GM23338 (cell line): ENCODE measurements around the gene GNAI1. TPM values are rescaled to one million over a fixed set of nuclear protein-coding genes. Genes with fewer than 3 reads are reported as not detected.

Experiments used
- CREB1 ChIP-seq: fragments of 250-450 bp; sonication (Bioruptor Pico); IDR thresholded peaks from 2 replicates; pipeline ENCODE4 v1.5.0; 2020; ENCODE audit warnings: low read depth, mild to moderate bottlenecking, moderate library complexity
- EZH2phosphoT487 ChIP-seq: fragments of 200-600 bp; sonication (generic); IDR thresholded peaks from one replicate; pipeline ENCODE4 v1.8.1; 2018; ENCODE audit warnings: antibody characterized with exemption; ENCODE audit not compliant: unreplicated experiment
- JUNB ChIP-seq: IDR thresholded peaks from one replicate; pipeline ENCODE4 v1.6.1; 2016; ENCODE audit warnings: antibody characterized with exemption; ENCODE audit not compliant: unreplicated experiment
- NANOG ChIP-seq: IDR thresholded peaks from 2 replicates; pipeline ENCODE4 v1.6.1; 2016; ENCODE audit warnings: antibody characterized with exemption, borderline replicate concordance
- POLR2AphosphoS5 ChIP-seq: IDR thresholded peaks from 2 replicates; pipeline ENCODE4 v1.6.1; 2016; ENCODE audit warnings: antibody characterized with exemption, low read depth
- REST ChIP-seq: IDR thresholded peaks from one replicate; pipeline ENCODE4 v1.6.1; 2018; ENCODE audit warnings: antibody characterized with exemption; ENCODE audit not compliant: unreplicated experiment
- ZNF114 ChIP-seq: fragments of 250-450 bp; sonication (Bioruptor Pico); IDR thresholded peaks from 2 replicates; pipeline ENCODE4 v1.5.0; 2020; ENCODE audit warnings: mild to moderate bottlenecking, moderate library complexity
- polyA plus RNA-seq: library from polyadenylated mRNA; unstranded; fragments of >200 nt; fragmentation: Nextera tagmentation; extraction: Ambion mirVana; gene quantifications from 2 replicates; pipeline ENCODE4 v1.2.1, GENCODE V29; 2016
- total RNA-seq: library from RNA; depleted of rRNA; stranded (reverse); fragments of >200 nt; shearing (Covaris generic); gene quantifications from 2 replicates; pipeline ENCODE4 v1.2.3, GENCODE V29; 2014
- TF ChIP-seq, protein P1 (sequence below): fragments of 250-450 bp; sonication (Bioruptor Pico); IDR thresholded peaks from 2 replicates; pipeline ENCODE4 v1.5.0; 2020; ENCODE audit warnings: mild to moderate bottlenecking, moderate library complexity

The GNAI1 gene
- total and polyA plus RNA-seq, 2 experiments from 2014 or later, result 31.3 to 36.9 TPM

GRCh38 chr7:80253237-80253636 is 118.6 kb downstream of the GNAI1 start (continued):
- TF ChIP-seq, protein P1, sequence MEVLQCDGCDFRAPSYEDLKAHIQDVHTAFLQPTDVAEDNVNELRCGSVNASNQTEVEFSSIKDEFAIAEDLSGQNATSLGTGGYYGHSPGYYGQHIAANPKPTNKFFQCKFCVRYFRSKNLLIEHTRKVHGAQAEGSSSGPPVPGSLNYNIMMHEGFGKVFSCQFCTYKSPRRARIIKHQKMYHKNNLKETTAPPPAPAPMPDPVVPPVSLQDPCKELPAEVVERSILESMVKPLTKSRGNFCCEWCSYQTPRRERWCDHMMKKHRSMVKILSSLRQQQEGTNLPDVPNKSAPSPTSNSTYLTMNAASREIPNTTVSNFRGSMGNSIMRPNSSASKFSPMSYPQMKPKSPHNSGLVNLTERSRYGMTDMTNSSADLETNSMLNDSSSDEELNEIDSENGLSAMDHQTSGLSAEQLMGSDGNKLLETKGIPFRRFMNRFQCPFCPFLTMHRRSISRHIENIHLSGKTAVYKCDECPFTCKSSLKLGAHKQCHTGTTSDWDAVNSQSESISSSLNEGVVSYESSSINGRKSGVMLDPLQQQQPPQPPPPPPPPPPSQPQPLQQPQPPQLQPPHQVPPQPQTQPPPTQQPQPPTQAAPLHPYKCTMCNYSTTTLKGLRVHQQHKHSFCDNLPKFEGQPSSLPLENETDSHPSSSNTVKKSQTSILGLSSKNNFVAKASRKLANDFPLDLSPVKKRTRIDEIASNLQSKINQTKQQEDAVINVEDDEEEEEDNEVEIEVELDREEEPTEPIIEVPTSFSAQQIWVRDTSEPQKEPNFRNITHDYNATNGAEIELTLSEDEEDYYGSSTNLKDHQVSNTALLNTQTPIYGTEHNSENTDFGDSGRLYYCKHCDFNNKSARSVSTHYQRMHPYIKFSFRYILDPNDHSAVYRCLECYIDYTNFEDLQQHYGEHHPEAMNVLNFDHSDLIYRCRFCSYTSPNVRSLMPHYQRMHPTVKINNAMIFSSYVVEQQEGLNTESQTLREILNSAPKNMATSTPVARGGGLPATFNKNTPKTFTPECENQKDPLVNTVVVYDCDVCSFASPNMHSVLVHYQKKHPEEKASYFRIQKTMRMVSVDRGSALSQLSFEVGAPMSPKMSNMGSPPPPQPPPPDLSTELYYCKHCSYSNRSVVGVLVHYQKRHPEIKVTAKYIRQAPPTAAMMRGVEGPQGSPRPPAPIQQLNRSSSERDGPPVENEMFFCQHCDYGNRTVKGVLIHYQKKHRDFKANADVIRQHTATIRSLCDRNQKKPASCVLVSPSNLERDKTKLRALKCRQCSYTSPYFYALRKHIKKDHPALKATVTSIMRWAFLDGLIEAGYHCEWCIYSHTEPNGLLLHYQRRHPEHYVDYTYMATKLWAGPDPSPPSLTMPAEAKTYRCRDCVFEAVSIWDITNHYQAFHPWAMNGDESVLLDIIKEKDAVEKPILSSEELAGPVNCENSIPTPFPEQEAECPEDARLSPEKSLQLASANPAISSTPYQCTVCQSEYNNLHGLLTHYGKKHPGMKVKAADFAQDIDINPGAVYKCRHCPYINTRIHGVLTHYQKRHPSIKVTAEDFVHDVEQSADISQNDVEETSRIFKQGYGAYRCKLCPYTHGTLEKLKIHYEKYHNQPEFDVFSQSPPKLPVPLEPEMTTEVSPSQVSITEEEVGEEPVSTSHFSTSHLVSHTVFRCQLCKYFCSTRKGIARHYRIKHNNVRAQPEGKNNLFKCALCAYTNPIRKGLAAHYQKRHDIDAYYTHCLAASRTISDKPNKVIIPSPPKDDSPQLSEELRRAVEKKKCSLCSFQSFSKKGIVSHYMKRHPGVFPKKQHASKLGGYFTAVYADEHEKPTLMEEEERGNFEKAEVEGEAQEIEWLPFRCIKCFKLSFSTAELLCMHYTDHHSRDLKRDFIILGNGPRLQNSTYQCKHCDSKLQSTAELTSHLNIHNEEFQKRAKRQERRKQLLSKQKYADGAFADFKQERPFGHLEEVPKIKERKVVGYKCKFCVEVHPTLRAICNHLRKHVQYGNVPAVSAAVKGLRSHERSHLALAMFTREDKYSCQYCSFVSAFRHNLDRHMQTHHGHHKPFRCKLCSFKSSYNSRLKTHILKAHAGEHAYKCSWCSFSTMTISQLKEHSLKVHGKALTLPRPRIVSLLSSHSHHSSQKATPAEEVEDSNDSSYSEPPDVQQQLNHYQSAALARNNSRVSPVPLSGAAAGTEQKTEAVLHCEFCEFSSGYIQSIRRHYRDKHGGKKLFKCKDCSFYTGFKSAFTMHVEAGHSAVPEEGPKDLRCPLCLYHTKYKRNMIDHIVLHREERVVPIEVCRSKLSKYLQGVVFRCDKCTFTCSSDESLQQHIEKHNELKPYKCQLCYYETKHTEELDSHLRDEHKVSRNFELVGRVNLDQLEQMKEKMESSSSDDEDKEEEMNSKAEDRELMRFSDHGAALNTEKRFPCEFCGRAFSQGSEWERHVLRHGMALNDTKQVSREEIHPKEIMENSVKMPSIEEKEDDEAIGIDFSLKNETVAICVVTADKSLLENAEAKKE (CRISPR knock-in tag), result no peak
- TF ChIP-seq EZH2phosphoT487 (no peak), POLR2AphosphoS5 (no peak), JUNB (no peak), CREB1 (CRISPR knock-in tag) (no peak), REST (no peak), NANOG (no peak), ZNF114 (CRISPR knock-in tag) (no peak)
